GM19351 (cell line): ENCODE results near the gene GRIPAP1.

ENCODE experiments used
- ATAC-seq: cut with Tn5 transposase; IDR thresholded peaks from one replicate; pipeline ENCODE4 v1.9.1; 2021; ENCODE audit warnings: mild to moderate bottlenecking, moderate library complexity; ENCODE audit not compliant: unreplicated experiment

The GRIPAP1 gene, protein sequence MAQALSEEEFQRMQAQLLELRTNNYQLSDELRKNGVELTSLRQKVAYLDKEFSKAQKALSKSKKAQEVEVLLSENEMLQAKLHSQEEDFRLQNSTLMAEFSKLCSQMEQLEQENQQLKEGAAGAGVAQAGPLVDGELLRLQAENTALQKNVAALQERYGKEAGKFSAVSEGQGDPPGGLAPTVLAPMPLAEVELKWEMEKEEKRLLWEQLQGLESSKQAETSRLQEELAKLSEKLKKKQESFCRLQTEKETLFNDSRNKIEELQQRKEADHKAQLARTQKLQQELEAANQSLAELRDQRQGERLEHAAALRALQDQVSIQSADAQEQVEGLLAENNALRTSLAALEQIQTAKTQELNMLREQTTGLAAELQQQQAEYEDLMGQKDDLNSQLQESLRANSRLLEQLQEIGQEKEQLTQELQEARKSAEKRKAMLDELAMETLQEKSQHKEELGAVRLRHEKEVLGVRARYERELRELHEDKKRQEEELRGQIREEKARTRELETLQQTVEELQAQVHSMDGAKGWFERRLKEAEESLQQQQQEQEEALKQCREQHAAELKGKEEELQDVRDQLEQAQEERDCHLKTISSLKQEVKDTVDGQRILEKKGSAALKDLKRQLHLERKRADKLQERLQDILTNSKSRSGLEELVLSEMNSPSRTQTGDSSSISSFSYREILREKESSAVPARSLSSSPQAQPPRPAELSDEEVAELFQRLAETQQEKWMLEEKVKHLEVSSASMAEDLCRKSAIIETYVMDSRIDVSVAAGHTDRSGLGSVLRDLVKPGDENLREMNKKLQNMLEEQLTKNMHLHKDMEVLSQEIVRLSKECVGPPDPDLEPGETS

DNA sequence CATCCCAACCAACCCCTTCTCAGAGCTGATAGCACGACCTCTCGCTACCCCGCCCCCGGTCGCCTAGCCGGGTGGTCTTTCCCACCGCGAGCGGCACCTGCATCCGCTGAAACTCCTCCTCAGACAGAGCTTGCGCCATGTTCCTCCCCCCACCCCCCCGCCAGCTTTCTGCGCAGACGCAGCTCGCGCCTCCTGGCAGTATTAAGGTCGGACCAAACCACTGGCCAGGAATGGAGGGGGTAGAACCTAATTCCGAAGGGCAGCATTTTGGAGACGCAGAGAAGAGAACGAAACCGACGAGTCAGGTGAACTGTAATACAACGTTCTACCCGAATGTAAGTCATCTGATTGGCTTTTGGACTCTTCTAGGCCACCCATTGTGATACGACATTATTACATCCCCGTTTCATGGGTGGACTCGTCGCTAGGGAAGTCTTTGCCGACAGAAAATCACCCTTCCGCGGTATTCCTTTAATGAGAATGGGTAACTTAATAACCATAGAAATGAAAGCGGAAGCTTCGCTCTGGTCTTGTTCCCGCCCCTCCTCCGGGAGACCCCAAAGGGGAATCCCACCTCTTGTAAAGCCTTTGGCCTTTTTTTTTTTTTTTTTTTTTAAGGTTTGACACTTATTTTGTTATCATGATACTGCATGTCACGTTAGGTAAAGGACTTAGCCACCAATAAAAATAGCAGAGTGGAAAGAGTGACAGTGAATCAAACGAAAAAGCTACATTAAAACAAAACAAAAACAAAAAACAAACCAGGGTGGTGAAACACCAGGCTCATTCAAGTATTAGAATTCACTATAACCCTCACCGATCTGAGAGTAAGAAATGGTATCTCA lies at the start of gene GRIPAP1:
TSS of gene GRIPAP1 (minus strand) at position 174 of the 845 bp plus-strand sequence. CDS start at position 139, 35 bp downstream.
- peak; percentile 81 for ATAC-seq

DNA sequence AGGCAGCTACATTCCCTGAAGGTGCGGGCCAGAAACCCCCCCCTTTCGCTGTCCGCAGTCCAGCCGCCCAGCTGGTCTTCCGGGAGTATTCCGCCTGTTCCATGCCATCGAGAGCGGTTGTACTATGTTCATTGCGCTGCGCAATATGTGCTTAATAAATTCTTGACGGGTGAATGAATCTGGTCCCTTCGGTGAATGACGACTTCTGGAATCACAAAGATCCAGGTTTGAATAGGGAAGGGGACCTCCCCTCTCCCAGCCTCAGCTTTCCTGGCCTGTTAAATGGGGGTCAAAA lies 41.9 kb upstream of the GRIPAP1 start:
- ATAC-seq: no peak

DNA sequence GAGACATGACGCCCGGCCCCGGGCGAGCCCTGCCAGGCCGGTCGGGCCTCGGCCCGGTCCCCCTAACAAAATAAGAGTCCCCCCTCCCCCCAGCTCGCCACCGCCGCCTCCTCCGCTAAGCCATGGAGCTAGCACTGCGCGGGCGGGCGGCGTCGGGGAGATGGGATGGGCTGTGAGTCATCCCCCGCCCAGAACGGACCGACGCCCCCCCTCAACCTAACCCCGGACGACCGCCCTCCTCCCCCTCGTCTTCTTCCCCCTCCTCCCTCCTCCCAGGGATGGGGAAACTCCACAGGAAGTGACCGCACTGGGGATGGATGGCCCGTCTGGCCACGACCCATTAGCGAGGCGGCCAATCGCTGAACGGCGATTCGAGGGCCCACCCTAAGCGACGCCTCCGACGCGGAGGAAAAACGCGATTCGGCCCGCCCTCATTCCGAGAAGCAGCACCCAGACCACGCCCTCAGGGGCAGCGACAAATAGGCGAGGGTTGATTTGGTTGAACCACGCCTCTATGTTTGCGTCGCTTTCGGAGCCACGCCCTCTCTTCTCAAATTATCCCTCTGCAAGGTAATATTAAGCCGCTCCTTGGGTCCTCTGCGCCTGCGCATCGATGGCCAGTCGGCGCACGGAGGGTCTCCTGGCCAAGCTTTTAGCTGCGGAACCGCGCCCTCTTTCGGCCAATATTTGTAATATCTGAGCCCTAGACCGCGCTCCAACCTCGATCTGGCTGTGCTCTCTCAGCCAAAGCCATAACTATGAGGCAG lies 41.3 kb upstream of the GRIPAP1 start, which contains the start of gene TFE3:
TSS of gene TFE3 (minus strand) at position 138 of the 767 bp plus-strand sequence. CDS start at position 7, 131 bp downstream.
- peak; percentile 84 for ATAC-seq

DNA sequence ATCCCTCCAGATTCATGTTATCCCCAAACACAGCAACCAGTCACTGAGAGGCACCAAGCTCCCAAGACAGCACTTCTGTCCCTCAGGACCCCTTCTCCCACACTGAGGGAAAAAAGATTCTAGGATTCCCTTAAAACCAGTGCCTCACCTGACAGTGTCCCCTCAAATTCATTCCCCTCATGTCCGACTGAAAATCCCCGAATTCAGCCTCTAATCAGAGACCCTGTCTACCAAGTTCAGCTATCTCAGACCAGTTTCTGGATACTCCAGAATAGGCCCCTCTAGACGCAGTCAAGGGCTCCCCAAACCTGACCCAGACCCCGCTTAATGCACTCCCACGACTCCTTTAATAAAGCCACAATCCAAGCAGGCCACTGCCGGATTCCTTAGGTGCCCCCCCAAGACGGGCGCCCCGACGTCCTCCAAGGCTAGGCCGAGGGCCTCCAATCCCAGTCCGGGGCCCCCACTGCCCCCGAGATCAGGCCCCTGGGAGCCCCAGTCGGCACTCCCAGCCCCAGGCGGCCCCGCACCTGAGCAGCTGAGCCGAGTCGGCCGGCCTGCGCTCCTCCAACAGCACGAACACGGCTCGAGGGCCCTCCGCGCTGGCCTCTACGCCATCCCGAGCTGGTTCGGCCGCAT lies 40.6 kb upstream of the GRIPAP1 start:
- peak; percentile 10 for ATAC-seq

DNA sequence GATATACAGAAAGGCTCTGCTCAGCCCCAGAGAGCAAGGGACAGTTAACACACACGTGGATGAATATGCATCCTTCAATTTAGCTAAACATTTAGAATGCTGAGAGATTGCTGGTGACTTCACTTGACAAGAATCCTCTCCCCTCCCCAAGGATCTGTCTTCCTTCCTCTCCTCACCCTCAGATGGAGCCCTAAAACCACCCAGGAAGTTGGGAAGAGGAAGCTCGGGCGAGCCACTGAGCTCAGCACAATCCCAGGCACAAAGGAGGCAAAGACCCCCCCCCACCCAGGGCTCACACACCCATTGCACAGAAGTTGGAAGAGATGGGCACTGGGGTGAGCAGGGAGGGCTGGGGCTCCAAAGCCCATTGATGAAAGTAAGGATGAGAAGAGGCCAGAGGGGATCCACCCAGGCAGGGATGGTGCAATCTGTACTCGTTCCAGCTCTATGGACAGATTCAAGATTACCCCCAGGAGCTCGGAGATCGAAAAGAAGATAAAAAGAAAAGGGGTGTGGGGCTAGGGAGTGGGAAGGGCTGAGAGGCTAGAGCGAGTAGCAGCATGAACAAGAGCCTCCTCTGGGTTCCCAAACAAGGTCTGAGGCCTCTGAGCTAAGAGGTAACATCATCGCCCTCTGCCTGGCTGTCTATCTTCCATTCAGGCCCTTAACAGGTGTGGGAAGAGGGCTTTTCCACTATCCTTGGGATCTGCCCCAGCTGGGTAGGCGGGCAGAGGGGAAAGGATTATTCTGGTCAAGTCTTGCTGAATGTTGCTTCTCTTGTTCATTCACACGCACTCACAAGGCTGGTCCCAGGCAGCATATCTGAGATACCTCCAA lies 39.9 kb upstream of the GRIPAP1 start:
- ATAC-seq: no peak

DNA sequence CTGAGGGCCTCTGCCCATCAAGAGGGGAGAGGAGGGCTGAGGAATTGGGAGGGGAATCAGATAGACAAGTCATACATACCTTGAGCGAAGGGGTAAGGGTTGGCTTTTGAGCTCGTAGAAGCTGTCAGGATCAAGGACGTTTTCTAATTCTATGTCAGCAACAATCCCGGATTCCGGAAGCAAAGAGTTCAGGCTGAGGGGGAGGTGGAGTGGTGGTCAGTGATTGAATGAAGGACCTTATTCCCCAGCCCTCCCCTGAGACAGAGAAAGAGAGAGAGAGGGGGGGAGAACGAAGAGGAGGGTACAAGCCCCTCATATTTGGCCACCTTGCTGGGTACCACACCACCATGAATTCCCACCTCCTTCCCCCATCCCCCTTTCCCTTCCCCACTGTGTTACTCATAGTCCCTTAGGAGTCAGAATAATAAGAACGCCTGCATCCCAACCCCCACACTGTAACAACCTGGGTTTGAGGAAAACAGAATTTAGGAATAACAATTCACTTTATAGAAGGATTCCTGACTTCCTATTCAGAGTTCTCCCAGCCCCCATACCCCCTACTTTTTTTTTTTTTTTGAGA lies 38.4 kb upstream of the GRIPAP1 start:
- no peak for ATAC-seq

DNA sequence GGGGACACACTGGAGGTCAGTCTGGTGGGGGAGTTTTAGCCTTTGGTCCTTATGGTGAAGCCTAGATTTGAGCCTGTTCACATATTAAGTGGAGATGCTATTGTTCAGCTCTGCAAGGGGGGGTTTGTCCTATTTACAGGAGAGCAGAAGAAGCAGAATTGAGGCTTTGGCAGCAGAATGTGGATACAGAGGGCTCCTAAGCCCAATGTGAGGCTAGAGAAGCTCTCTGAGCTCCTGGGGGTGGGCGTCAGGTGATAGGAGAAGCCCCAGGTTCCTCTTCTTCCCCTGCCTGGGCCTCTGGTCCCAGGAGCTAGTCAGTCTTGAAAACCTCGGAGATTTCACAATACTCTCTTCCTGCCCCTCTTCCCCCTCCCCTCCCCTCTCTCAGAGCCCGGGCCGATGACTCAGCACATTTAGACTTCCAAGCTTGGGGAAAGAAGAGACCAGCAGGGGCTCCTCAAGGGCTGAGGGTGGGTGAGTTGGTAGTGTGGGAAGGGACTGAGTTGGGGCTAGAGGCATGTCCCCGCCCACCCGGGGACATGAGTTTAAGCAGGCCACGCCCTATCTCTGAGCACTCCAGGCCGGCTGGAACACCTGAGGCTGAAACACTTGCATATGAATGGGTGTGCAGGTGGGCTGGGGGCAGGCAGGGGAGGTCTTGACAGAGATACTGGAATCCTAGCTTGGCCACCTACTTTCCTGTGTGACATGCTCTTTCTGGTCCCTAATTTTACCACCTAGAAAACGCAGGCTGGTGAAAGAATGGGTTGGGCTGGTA lies 37.7 kb upstream of the GRIPAP1 start:
- no peak for ATAC-seq

DNA sequence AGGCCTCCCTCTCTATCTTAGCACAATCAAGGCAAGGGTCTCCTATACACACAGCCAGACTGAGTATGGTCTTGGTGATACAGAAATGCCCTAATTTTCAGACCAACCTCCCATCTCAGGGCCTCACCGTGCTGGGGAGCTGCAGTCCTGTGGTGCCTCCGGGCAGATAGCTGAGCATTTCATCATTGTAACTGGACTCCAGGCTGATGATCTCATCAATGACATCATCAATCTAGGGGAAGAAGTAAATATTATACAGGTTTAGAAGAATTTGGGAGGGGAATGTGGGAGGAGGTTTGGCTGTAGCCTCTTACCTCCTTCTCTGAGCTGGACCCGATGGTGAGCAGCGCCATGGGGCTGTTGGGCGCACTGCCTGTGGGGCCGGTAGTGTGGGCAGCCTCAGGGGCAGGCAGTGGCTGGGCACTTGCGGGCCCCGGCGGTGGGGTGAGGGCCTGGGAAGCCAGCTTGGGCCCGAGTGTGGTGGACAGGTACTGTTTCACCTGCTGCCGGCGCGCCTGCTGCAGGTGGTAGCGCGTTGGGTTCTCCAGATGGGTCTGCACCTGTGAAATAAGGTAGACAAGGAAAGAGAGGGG lies 35.9 kb upstream of the GRIPAP1 start:
- ATAC-seq: no peak

DNA sequence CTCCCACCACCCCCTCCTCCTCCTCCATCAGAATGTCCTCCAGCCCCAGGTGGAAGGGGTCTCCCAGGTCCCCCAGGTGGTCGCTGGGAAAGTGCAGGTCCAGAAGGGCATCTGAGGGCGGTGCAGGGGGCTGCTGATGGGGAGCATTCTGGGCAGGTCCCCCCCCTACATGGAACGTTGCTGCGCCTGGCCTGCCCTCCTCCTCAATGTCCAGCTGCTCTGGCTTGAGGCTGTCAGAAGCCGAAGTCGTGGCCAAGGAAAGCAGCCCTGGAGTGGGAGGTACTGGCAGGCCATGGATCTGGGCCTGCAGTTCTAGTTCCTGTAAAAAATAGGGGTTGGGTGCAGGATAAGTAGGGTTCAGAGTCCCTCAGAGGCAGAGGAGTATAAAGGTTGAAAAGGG lies 28.2 kb upstream of the GRIPAP1 start:
- no peak for ATAC-seq

DNA sequence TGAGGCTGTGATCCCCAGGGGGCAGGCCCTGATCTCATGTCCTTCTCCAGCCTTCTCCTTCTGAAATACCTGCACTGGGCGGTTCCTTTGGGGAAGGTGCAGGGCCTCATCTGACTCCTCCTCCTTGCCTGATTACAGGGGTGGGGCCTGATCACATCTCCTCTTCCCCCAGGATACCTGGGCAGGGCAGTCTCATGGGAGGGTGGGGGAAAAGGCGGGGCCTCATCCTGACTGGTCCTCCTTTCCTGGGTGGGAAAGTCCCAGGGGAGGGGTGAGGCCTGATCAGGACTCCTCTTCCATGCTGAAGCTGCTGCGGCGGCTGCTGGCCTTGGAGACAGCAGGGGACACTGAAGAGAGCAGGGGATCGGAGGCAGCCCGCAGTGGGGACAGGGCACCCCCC lies 27.8 kb upstream of the GRIPAP1 start:
- no peak for ATAC-seq

DNA sequence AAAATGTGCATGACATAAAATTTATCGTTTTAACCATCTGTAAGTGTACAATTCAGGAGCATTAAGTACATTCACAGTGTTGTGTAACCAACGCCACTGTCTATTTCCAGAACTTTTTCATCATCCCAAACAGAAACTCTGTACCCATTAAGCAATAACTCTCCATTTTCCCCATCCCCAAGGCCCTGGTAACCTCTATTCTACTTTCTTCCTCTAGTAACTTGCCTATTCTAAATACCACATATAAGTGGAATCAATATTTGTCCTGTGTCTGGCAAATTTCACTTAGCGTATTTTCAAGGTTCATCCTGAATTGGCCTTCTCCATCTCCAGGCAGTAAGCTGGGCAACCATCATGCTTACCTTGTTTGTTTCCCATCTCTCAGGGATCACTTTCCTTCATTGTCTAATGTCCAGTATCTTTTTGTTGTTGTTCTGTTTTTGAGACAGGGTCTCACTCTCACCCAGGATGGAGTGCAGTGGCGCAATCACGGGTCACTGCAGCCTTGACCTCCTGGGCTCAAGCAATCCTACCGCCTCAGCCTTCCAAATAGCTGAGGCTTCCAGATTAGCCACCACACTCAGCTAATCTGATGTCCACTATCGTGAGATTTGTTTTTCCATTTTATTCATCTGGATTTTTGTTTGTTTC lies 17.7 kb upstream of the GRIPAP1 start:
- no peak for ATAC-seq

DNA sequence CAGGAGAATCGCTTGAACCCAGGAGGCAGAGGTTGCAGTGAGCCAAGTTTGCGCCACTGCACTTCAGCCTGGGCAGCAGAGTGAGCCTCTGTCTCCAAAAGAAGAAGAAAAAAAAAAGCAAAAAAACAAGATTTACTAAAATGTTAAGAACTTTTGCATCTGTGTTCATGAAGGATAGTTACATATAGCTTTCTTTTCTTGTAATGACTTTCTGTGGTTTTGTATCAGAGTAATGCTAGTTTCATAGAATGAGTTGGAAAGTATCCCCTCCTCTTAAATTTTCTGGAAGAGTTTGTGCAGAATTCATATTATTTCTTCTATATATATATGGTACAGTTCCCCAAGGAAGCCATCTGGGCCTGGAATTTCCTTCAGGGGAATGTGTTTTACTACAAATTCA lies 17.0 kb upstream of the GRIPAP1 start:
- ATAC-seq: no peak

DNA sequence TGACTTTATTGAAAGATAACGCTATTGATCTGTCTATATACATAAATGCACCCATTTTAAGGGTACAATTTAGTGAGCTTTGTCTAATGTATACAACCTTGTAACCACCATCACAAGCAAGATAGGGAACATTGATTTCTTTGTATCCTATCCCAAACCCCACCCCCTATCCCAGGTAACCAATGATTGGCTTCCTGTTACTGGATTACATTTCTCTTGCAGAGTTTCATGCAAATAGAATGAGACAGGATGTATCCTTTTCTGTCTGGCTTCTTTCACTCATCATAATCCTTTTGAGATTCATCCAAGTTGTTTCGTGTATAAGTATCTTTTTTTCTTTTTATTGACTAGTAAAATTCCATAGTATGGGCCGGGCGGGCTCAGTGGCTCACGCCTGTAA lies 1.6 kb upstream of the GRIPAP1 start:
- ATAC-seq: no peak

DNA sequence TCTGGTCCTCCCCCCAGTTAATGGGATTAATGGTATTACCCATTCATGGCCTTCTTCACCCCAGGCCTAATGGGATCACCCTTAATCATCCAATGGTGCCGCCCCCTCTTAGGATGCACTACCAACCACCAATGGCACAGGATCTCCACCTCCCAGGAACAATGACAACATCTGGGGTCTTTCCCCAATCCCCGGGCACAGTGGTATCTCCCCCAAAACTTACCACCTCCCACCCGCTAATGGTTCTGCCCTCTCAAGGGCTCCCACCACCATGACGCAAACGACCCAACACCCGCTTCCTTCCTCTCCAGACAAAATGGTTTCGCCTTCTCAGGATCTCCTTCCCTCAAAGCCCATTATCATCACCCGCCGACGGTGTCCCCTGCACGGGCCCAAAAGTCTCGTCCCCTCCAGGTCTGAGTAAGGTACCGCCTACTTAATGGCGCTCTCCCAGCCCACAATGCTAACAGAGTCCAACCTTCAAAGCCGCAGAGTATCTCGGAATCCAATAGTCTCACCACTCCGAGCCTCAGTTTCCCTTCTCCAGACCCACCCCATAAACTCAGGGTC lies 458 bp downstream of the GRIPAP1 start:
- peak; percentile 24 for ATAC-seq

DNA sequence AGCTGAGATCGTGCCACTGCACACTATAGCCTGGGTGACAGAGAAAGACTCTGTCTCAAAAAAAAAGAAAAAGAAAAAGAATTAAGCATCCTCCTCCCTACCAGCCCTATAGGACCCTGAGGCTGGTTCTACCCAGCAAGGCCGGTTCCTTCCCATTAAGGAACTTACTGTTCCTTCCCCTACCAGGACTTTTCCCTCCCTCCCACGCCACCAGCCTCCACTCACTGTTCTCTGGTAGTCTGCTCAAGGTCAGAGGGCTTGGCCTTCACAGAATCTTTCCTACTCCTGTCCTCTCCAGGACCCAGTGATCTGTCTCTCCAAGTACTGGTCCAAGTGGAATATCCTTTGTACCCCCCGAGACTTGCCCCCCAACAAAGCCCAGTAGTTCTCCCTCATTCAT lies 1.4 kb downstream of the GRIPAP1 start:
- no peak for ATAC-seq

DNA sequence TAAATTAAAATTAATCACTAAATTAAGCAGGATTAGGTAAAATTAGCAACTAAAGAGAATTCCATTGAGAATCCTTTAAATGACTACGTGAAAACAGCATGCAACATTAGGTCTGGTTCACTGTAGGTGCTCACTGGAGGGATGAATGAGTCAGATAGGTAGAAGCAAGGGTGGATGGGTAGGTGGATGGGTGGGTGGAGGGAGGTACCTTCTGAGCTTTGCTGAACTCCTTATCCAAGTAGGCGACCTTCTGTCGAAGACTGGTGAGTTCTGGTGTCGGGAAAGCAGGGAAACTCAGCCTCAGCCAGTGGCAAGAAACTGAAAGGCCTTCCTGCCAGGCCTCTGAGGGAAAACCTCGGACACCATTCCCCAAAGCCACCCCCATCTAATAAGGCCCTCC lies 3.0 kb downstream of the GRIPAP1 start:
- no peak for ATAC-seq

DNA sequence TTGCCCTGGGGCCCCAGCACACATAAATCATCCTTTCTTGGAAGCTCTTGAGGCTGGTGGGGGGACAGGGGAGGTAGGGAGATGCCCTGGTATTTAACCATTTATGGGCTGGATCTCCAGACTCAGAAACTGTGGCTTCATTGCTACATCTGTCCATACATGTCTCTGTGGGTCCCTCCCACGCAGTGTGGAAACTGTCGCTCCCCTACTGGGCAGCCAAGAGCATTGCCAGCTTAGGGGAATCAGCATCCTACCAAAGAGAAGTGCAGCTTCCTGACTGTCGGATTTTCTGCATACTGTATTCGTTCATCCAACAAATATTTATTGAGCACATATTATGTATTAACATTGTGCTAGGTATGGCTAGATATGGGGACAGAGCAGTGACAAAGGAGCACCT lies 3.7 kb downstream of the GRIPAP1 start:
- no peak for ATAC-seq
